HepG2 (cell line): ENCODE measurements around the gene MAN1B1. TPM values are rescaled to one million over a fixed set of nuclear protein-coding genes. Genes with fewer than 3 reads are reported as not detected.
A peak's percentile ranks its signal among the peaks of the same experiment; 100 is the strongest.
"Not testable (repeated sequence)": the region's sequence is repeated elsewhere in the genome, so short reads cannot be mapped to it uniquely, and the experiment has no call there.

Experiments used
- ATAC-seq: fragments of 200-7000 bp; cut with Tn5 transposase; 3 replicates; pipeline ENCODE4 v1.9.1; 2020; ENCODE audit warnings: mild to moderate bottlenecking, moderate library complexity
- BruUV-seq: library from RNA; stranded (reverse); fragments of 400-500 nt; replicated peaks from 2 replicates; lab custom pipeline; 2021; lab: Mats Ljungman, UMichigan
- CTCF ChIA-PET: fragments of 300-600 bp; formaldehyde crosslinking; extraction: SDS; loops from one replicate; lab custom pipeline; 2021; ENCODE audit warnings: low total read pairs, inconsistent platforms, low intra/inter-chr PET ratio; lab: Yijun Ruan, JAX
- POLR2A ChIA-PET: fragments of 350-600 bp; sonication (Branson Sonifier 250); formaldehyde crosslinking; loops from one replicate; lab custom pipeline; 2020; ENCODE audit warnings: antibody characterized with exemption, inconsistent platforms; lab: Yijun Ruan, JAX
- DNase-seq: peaks from one replicate; pipeline ENCODE4 v3.0.0-alpha.2; 2015; ENCODE audit warnings: low spot score
- FAIRE-seq: peaks from 3 replicates; lab custom pipeline; 2011; peaks lifted over from hg19 to GRCh38; lab: Jason Lieb, UNC
- H2AFZ ChIP-seq: one replicate; pipeline ENCODE4 v1.6.1; 2011; ENCODE audit warnings: low read length, inconsistent platforms
- H3K27ac ChIP-seq: fragments of 300-600 bp; 3 replicates; pipeline ENCODE4 v1.8.0; 2011; ENCODE audit warnings: mixed run types, mild to moderate bottlenecking, mixed read lengths, low read length, inconsistent platforms; ENCODE audit not compliant: insufficient read depth; ENCODE audit errors: extremely low read length
- H3K27me3 ChIP-seq, 2 experiments: fragments of 200-600 bp in 1 of 2; 2 replicates in 1 of 2; 3 replicates in 1 of 2; pipeline versions ENCODE4 v1.6.0 to v1.8.0; 2011; ENCODE audit warnings: low read length in 2 of 2, mild to moderate bottlenecking in 2 of 2, moderate library complexity in 2 of 2, inconsistent platforms in 1 of 2; ENCODE audit not compliant: insufficient read depth in 2 of 2, control insufficient read depth in 1 of 2
- H3K36me3 ChIP-seq, 2 experiments: fragments of 200-600 bp in 1 of 2; replicated peaks in 1 of 2; 2 replicates in 1 of 2; 3 replicates in 1 of 2; pipeline versions ENCODE4 v1.5.1 to v1.8.0; 2011; ENCODE audit warnings: low read length in 2 of 2, inconsistent platforms in 1 of 2; ENCODE audit not compliant: insufficient read depth in 2 of 2, control insufficient read depth in 1 of 2
- H3K4me1 ChIP-seq: 2 replicates; pipeline ENCODE4 v1.5.1; 2012; ENCODE audit warnings: low read length, inconsistent platforms; ENCODE audit not compliant: insufficient read depth
- H3K4me2 ChIP-seq: 2 replicates; pipeline ENCODE4 v1.6.0; 2011; ENCODE audit warnings: low read depth, low read length, inconsistent platforms
- H3K4me3 ChIP-seq, 3 experiments: fragments of 200-600 bp in 1 of 3; sonication (generic), shearing (Covaris generic) in 1 of 3; replicated peaks in 1 of 3; 2 replicates each; pipeline ENCODE4 v1.5.1; 2011 to 2016; ENCODE audit warnings: low read length in 3 of 3, inconsistent platforms in 2 of 3, low read depth in 2 of 3, mild to moderate bottlenecking in 2 of 3, control low read depth in 1 of 3, mixed read lengths in 1 of 3; ENCODE audit not compliant: insufficient read depth in 1 of 3
- H3K79me2 ChIP-seq: one replicate; pipeline ENCODE4 v1.6.1; 2011; ENCODE audit warnings: low read length, inconsistent platforms; ENCODE audit not compliant: insufficient read depth
- H3K9ac ChIP-seq: 2 replicates; pipeline ENCODE4 v1.6.0; 2011; ENCODE audit warnings: mild to moderate bottlenecking, low read depth, low read length, inconsistent platforms; ENCODE audit not compliant: insufficient read depth
- H3K9me3 ChIP-seq: 2 replicates; pipeline ENCODE4 v1.5.1; 2012; ENCODE audit warnings: mild to moderate bottlenecking, low read length
- H4K20me1 ChIP-seq: 2 replicates; pipeline ENCODE4 v1.6.0; 2011; ENCODE audit warnings: inconsistent platforms, mild to moderate bottlenecking, low read length, moderate library complexity; ENCODE audit not compliant: insufficient read depth
- CEBPG ChIP-seq: IDR thresholded peaks from 2 replicates; pipeline ENCODE4 v1.6.1; 2016
- ZNF460 ChIP-seq: sonication (generic); formaldehyde crosslinking; IDR thresholded peaks from 2 replicates; pipeline ENCODE4 v1.5.1; 2020; ENCODE audit warnings: missing genetic modification reagents, mild to moderate bottlenecking, borderline replicate concordance
- WGBS: methylation state at CpG from one replicate; pipeline ENCODE4 v1.1.6; 2017; ENCODE audit warnings: low lambda C conversion rate; 5-methylcytosine and 5-hydroxymethylcytosine counted together
- in situ Hi-C: cut with HindIII; loops from 2 replicates; pipeline ENCODE4 v1.10.0; 2017; ENCODE audit warnings: low pct_unique_long_range_greater_than_20kb; ENCODE audit not compliant: extremely low pct_ligation_motif_present
- intact Hi-C: fragments of 100-400 bp; cut with micrococcal nuclease; formaldehyde crosslinking; loops from one replicate; pipeline ENCODE4 v1.10.0; 2022; ENCODE audit not compliant: unreplicated experiment
- polyA plus RNA-seq, 8 experiments: library from polyadenylated mRNA; depleted of rRNA in 3 of 8; stranded (reverse) in 7 of 8; unstranded in 1 of 8; fragments of >200 nt; fragmentation: Illumina TruSeq in 4 of 8; extraction: Trizol in 4 of 8; gene quantifications; 2 replicates each; pipeline versions ENCODE4 v1.2.1 to v1.2.3, GENCODE V29; 2011 to 2016; ENCODE audit warnings: low read depth in 4 of 8, missing spikeins in 1 of 8, mixed read lengths in 1 of 8; ENCODE audit not compliant: insufficient read depth in 1 of 8
- total RNA-seq, 5 experiments: library from RNA; depleted of rRNA; stranded (reverse); fragments of >200 nt; fragmentation: Illumina TruSeq; extraction: Trizol; gene quantifications; 2 replicates each; pipeline ENCODE4 v1.2.3, GENCODE V29; 2016; ENCODE audit warnings: low read depth in 1 of 5
- TF ChIP-seq, protein P1 (sequence below): sonication (generic); formaldehyde crosslinking; IDR thresholded peaks from 2 replicates; pipeline ENCODE4 v1.4.0; 2020; ENCODE audit warnings: missing genetic modification reagents, mild to moderate bottlenecking, borderline replicate concordance

The MAN1B1 gene
- total and polyA plus RNA-seq, 2 of the 13 experiments (the other 11 are each of a cell fraction or from before 2014, with no cell fraction given) = 48.9 to 59.5 TPM

DNA sequence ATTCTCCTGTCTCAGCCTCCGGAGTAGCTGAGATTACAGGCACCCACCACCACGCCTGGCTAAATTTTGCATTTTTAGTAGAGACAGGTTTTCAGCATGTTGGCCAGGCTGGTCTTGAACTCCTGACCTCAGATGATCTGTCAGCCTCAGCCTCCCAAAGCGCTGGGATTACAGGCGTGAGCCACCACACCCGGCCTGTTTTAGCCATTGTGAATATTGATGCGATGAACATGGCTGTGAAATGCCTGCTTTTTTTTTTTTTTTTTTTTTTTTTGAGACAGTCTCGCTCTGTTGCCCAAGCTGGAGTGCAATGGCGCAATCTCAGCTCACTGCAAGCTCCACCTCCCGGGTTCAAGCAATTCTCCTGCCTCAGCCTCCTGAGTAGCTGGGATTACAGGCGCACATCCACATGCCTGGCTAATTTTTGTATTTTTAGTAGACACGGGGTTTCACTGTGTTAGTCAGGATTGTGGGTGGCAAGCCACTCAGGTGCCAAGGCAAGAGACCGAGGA is 31.4 kb downstream of the MAN1B1 start:
- H3K9ac ChIP-seq, in situ Hi-C loops, ATAC-seq, H3K79me2 ChIP-seq, H3K4me2 ChIP-seq, H3K36me3 ChIP-seq, H3K27ac ChIP-seq, H4K20me1 ChIP-seq, FAIRE-seq, BruUV-seq, H3K4me3 ChIP-seq, H3K9me3 ChIP-seq, DNase-seq, H3K27me3 ChIP-seq, H2AFZ ChIP-seq: not testable (repeated sequence)
- CTCF ChIA-PET = interaction anchor here (0.9 kb wide), 1 partner anchor 118 kb away, joined by 3 read pairs; no protein-coding TSS in a partner anchor
- H3K4me1 ChIP-seq = peaks cover 47% of the 10 kb centered on the region
- 53% methylated on average over 12 of the region's 12 CpGs for WGBS
- POLR2A ChIA-PET = interaction anchor here (0.9 to 1.4 kb wide), 7 partner anchors 9 to 159 kb away, joined by 3 to 7 read pairs (median 4); partner anchors contain the start of genes RNF208, RNF224, TOR4A and TPRN
- peak; percentile 15; the same call in 1 of the 2 replicates for TF ChIP-seq ZNF460 (CRISPR knock-in tag)
- TF ChIP-seq CEBPG (CRISPR knock-in tag) = peak; percentile 61
- TF ChIP-seq, protein P1, sequence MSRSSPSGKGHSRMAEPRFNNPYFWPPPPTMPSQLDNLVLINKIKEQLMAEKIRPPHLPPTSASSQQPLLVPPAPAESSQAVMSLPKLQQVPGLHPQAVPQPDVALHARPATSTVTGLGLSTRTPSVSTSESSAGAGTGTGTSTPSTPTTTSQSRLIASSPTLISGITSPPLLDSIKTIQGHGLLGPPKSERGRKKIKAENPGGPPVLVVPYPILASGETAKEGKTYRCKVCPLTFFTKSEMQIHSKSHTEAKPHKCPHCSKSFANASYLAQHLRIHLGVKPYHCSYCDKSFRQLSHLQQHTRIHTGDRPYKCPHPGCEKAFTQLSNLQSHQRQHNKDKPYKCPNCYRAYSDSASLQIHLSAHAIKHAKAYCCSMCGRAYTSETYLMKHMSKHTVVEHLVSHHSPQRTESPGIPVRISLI (CRISPR knock-in tag) = peak; percentile 60; the same call in 1 of the 2 replicates
- intact Hi-C loops = loop anchor here (10.0 kb wide), 1 partner anchor 57 kb away; the partner anchor contains the start of genes LRRC26 and TMEM210
